Naive B cell (primary cell): Measurements from ENCODE around the gene GLIS1. TPM values are rescaled to one million over a fixed set of nuclear protein-coding genes. Genes with fewer than 3 reads are reported as not detected.

Experiments
- ATAC-seq, 2 donors: fragments of 150-1000 bp; cut with Tn5 transposase; 2 replicates each; pipeline ENCODE4 v1.10.0; 2021; ENCODE audit warnings: low read depth in 2 of 2, mild to moderate bottlenecking in 2 of 2, moderate library complexity in 2 of 2
- DNase-seq: peaks from one replicate; pipeline ENCODE4 v3.0.0; 2022
- H3K27ac Mint-ChIP-seq, 6 donors: one replicate each; pipeline ENCODE4 v1.8.0; 2020 to 2022; ENCODE audit warnings: mild to moderate bottlenecking in 6 of 6, mixed read lengths in 6 of 6, moderate library complexity in 5 of 6, inconsistent platforms in 2 of 6
- H3K27me3 Mint-ChIP-seq, 3 donors: one replicate each; pipeline ENCODE4 v1.8.0; 2021 to 2022; ENCODE audit warnings: mixed read lengths in 3 of 3, mild to moderate bottlenecking in 1 of 3
- H3K36me3 Mint-ChIP-seq, 2 donors: one replicate each; pipeline ENCODE4 v1.8.0; 2020 to 2022; ENCODE audit warnings: mixed read lengths in 2 of 2, inconsistent platforms in 1 of 2, mild to moderate bottlenecking in 1 of 2
- H3K4me1 Mint-ChIP-seq, 3 donors: one replicate each; pipeline ENCODE4 v1.8.0; 2020 to 2022; ENCODE audit warnings: mixed read lengths in 3 of 3, inconsistent platforms in 1 of 3, mild to moderate bottlenecking in 1 of 3, moderate library complexity in 1 of 3
- H3K4me3 Mint-ChIP-seq, 8 donors: one replicate each; pipeline ENCODE4 v1.8.0; 2020 to 2022; ENCODE audit warnings: mild to moderate bottlenecking in 8 of 8, mixed read lengths in 8 of 8, moderate library complexity in 8 of 8, inconsistent platforms in 2 of 8
- H3K9me3 Mint-ChIP-seq, 7 donors: one replicate each; pipeline ENCODE4 v1.8.0; 2020 to 2022; ENCODE audit warnings: mixed read lengths in 7 of 7, mild to moderate bottlenecking in 5 of 7, inconsistent platforms in 2 of 7, moderate library complexity in 1 of 7
- polyA plus RNA-seq, 6 donors: library from polyadenylated mRNA; unstranded; fragments of 300-500 nt; fragmentation: Illumina TruSeq; gene quantifications; one replicate each; pipeline ENCODE4 v1.2.3, GENCODE V29; 2021; ENCODE audit warnings: low read depth in 6 of 6

Gene GLIS1
- polyA plus RNA-seq, 6 donors from 2014 or later = not detected

- DNase-seq (no peak), ATAC-seq (no peak)
- no peak overlapping the region for H3K27ac Mint-ChIP-seq
- H3K36me3 Mint-ChIP-seq = no peaks in the 10 kb centered on the region
- no peak overlapping the region for H3K4me3 Mint-ChIP-seq
- H3K27me3 Mint-ChIP-seq = peaks cover 6 to 50% (median 27%) of the 10 kb centered on the region in 3 donors
- H3K9me3 Mint-ChIP-seq = no peaks in the 10 kb centered on the region
- H3K4me1 Mint-ChIP-seq = peaks cover 0 to 11% (median 0%) of the 10 kb centered on the region in 3 donors
These were observed 163.6 kb downstream of the GLIS1 start for GRCh38 chr1:53575141-53575954.

GRCh38 chr1:53574621-53575020, 164.3 kb downstream of the GLIS1 start:
- Mint-ChIP-seq H3K27ac (no peak overlapping the region), H3K9me3 (no peaks in the 10 kb centered on the region), H3K36me3 (no peaks in the 10 kb centered on the region), H3K4me3 (no peak overlapping the region), H3K4me1 (peaks cover 0 to 11% (median 0%) of the 10 kb centered on the region in 3 donors), H3K27me3 (peaks cover 6 to 50% (median 27%) of the 10 kb centered on the region in 3 donors)
- ATAC-seq = no peak
- DNase-seq = no peak

GRCh38 chr1:53573931-53574330, 165.0 kb downstream of the GLIS1 start:
- no peak overlapping the region for H3K4me3 Mint-ChIP-seq
- DNase-seq (no peak), ATAC-seq (no peak)
- no peaks in the 10 kb centered on the region for H3K36me3 Mint-ChIP-seq
- H3K9me3 Mint-ChIP-seq = peaks cover 0 to 2% (median 0%) of the 10 kb centered on the region in 7 donors
- H3K27me3 Mint-ChIP-seq = peaks cover 6 to 54% (median 30%) of the 10 kb centered on the region in 3 donors
- no peak overlapping the region for H3K27ac Mint-ChIP-seq
- peaks cover 0 to 11% (median 0%) of the 10 kb centered on the region in 3 donors for H3K4me1 Mint-ChIP-seq

GRCh38 chr1:53573522-53573921, 165.4 kb downstream of the GLIS1 start:
- Mint-ChIP-seq H3K4me1 (peaks cover 0 to 11% (median 0%) of the 10 kb centered on the region in 3 donors), H3K27ac (no peak overlapping the region), H3K36me3 (no peaks in the 10 kb centered on the region), H3K9me3 (peaks cover 0 to 5% (median 2%) of the 10 kb centered on the region in 7 donors), H3K27me3 (peaks cover 9 to 57% (median 34%) of the 10 kb centered on the region in 3 donors), H3K4me3 (no peak overlapping the region)
- ATAC-seq = no peak
- no peak for DNase-seq

GRCh38 chr1:53572815-53573173, 166.2 kb downstream of the GLIS1 start:
- Mint-ChIP-seq H3K27me3 (peaks cover 9 to 50% (median 37%) of the 10 kb centered on the region in 3 donors), H3K4me3 (no peak overlapping the region), H3K4me1 (peaks cover 0 to 11% (median 0%) of the 10 kb centered on the region in 3 donors), H3K9me3 (peaks cover 0 to 9% (median 6%) of the 10 kb centered on the region in 7 donors), H3K36me3 (no peaks in the 10 kb centered on the region), H3K27ac (no peak overlapping the region)
- ATAC-seq (no peak), DNase-seq (no peak)

GRCh38 chr1:53572065-53572814, 166.7 kb downstream of the GLIS1 start:
- Mint-ChIP-seq H3K27ac (no peak overlapping the region), H3K4me3 (no peak overlapping the region), H3K27me3 (peaks cover 7 to 45% (median 36%) of the 10 kb centered on the region in 3 donors), H3K36me3 (peaks cover under 1 to 1% of the 10 kb centered on the region in 2 donors), H3K9me3 (peaks cover 0 to 15% (median 8%) of the 10 kb centered on the region in 7 donors), H3K4me1 (peaks cover 0 to 11% (median 0%) of the 10 kb centered on the region in 3 donors)
- ATAC-seq = no peak
- no peak for DNase-seq

GRCh38 chr1:53568540-53568939, 170.4 kb downstream of the GLIS1 start:
- Mint-ChIP-seq H3K4me1 (no peaks in the 10 kb centered on the region), H3K4me3 (peak overlapping the region in 1 of 8 donors; percentile 7), H3K27ac (no peak overlapping the region), H3K9me3 (peaks cover 0 to 23% (median 15%) of the 10 kb centered on the region in 7 donors), H3K27me3 (peaks cover 11 to 27% (median 18%) of the 10 kb centered on the region in 3 donors), H3K36me3 (peaks cover 5 to 7% of the 10 kb centered on the region in 2 donors)
- DNase-seq (no peak), ATAC-seq (no peak)

GRCh38 chr1:53567851-53568250, 171.1 kb downstream of the GLIS1 start:
- peaks cover 9 to 32% (median 22%) of the 10 kb centered on the region in 3 donors for H3K27me3 Mint-ChIP-seq
- no peak overlapping the region for H3K4me3 Mint-ChIP-seq
- H3K36me3 Mint-ChIP-seq = peaks cover 5 to 7% of the 10 kb centered on the region in 2 donors
- H3K27ac Mint-ChIP-seq = no peak overlapping the region
- DNase-seq (no peak), ATAC-seq (no peak)
- peaks cover 0 to 23% (median 15%) of the 10 kb centered on the region in 7 donors for H3K9me3 Mint-ChIP-seq
- H3K4me1 Mint-ChIP-seq = no peaks in the 10 kb centered on the region

- peaks cover 13 to 36% (median 26%) of the 10 kb centered on the region in 3 donors for H3K27me3 Mint-ChIP-seq
- ATAC-seq = no peak
These were observed 171.5 kb downstream of the GLIS1 start for GRCh38 chr1:53567450-53567849.

GRCh38 chr1:53563611-53564010, 175.4 kb downstream of the GLIS1 start:
- H3K36me3 Mint-ChIP-seq = peaks cover 5 to 7% of the 10 kb centered on the region in 2 donors
- H3K4me3 Mint-ChIP-seq = no peak overlapping the region
- H3K4me1 Mint-ChIP-seq = no peaks in the 10 kb centered on the region
- ATAC-seq = no peak
- peaks cover 16 to 42% (median 38%) of the 10 kb centered on the region in 3 donors for H3K27me3 Mint-ChIP-seq
- DNase-seq = no peak
- peaks cover 0 to 21% (median 14%) of the 10 kb centered on the region in 7 donors for H3K9me3 Mint-ChIP-seq
- peak overlapping the region in 1 of 6 donors; percentile 30 for H3K27ac Mint-ChIP-seq

More at GRCh38 chr1:53567450-53567849, 171.5 kb downstream of the GLIS1 start:
- Mint-ChIP-seq H3K36me3 (peaks cover 5 to 7% of the 10 kb centered on the region in 2 donors), H3K4me3 (no peak overlapping the region), H3K4me1 (no peaks in the 10 kb centered on the region), H3K27ac (no peak overlapping the region), H3K9me3 (peaks cover 0 to 23% (median 15%) of the 10 kb centered on the region in 7 donors)
- DNase-seq = no peak

GRCh38 chr1:53562981-53563379, 176.0 kb downstream of the GLIS1 start:
- ATAC-seq (no peak), DNase-seq (no peak)
- H3K27me3 Mint-ChIP-seq = peaks cover 14 to 40% (median 38%) of the 10 kb centered on the region in 3 donors
- H3K4me3 Mint-ChIP-seq = no peak overlapping the region
- peaks cover 5 to 7% of the 10 kb centered on the region in 2 donors for H3K36me3 Mint-ChIP-seq
- peaks cover 0 to 16% (median 9%) of the 10 kb centered on the region in 7 donors for H3K9me3 Mint-ChIP-seq
- H3K4me1 Mint-ChIP-seq = no peaks in the 10 kb centered on the region
- H3K27ac Mint-ChIP-seq = no peak overlapping the region

GRCh38 chr1:53562291-53562980, 176.5 kb downstream of the GLIS1 start:
- Mint-ChIP-seq H3K27me3 (peaks cover 14 to 40% (median 38%) of the 10 kb centered on the region in 3 donors), H3K4me3 (no peak overlapping the region), H3K4me1 (no peaks in the 10 kb centered on the region), H3K36me3 (peaks cover 5 to 7% of the 10 kb centered on the region in 2 donors), H3K9me3 (peaks cover 0 to 10% (median 8%) of the 10 kb centered on the region in 7 donors), H3K27ac (no peak overlapping the region)
- ATAC-seq = no peak
- DNase-seq = no peak
